ENCODE data around the gene TSPAN18. TPM values are rescaled to one million over a fixed set of nuclear protein-coding genes. Genes with fewer than 3 reads are reported as not detected.

The TSPAN18 gene
- polyA plus RNA-seq, 1 donor from 2014 or later: 2.1 TPM

- H3K27ac Mint-ChIP-seq: no peak overlapping the region
- no peaks in the 10 kb centered on the region for H3K27me3 Mint-ChIP-seq
- no peaks in the 10 kb centered on the region for H3K4me1 Mint-ChIP-seq
- H3K4me3 Mint-ChIP-seq: no peak overlapping the region
- H3K36me3 Mint-ChIP-seq: no peaks in the 10 kb centered on the region
- H3K9me3 Mint-ChIP-seq: no peaks in the 10 kb centered on the region
Observed at GRCh38 chr11:44795803-44796535, 69.2 kb downstream of the TSPAN18 start.

- no peak overlapping the region for H3K27ac Mint-ChIP-seq
- no peak overlapping the region for H3K4me3 Mint-ChIP-seq
- H3K9me3 Mint-ChIP-seq: no peaks in the 10 kb centered on the region
- H3K36me3 Mint-ChIP-seq: no peaks in the 10 kb centered on the region
- peaks cover 5% of the 10 kb centered on the region for H3K27me3 Mint-ChIP-seq
- no peaks in the 10 kb centered on the region for H3K4me1 Mint-ChIP-seq
Observed at GRCh38 chr11:44797051-44797450, 70.3 kb downstream of the TSPAN18 start.

GRCh38 chr11:44797886-44798606 lies 71.3 kb downstream of the TSPAN18 start:
- Mint-ChIP-seq H3K4me1 (no peaks in the 10 kb centered on the region), H3K9me3 (no peaks in the 10 kb centered on the region), H3K27me3 (peaks cover 5% of the 10 kb centered on the region), H3K4me3 (no peak overlapping the region), H3K36me3 (no peaks in the 10 kb centered on the region), H3K27ac (no peak overlapping the region)

GRCh38 chr11:44798607-44798972 lies 71.8 kb downstream of the TSPAN18 start:
- Mint-ChIP-seq H3K36me3 (no peaks in the 10 kb centered on the region), H3K27me3 (peaks cover 6% of the 10 kb centered on the region), H3K27ac (no peak overlapping the region), H3K9me3 (no peaks in the 10 kb centered on the region), H3K4me3 (no peak overlapping the region), H3K4me1 (no peaks in the 10 kb centered on the region)

GRCh38 chr11:44799012-44799411 lies 72.2 kb downstream of the TSPAN18 start:
- H3K4me1 Mint-ChIP-seq: no peaks in the 10 kb centered on the region
- H3K27ac Mint-ChIP-seq: no peak overlapping the region
- H3K9me3 Mint-ChIP-seq: no peaks in the 10 kb centered on the region
- peaks cover 6% of the 10 kb centered on the region for H3K27me3 Mint-ChIP-seq
- H3K4me3 Mint-ChIP-seq: no peak overlapping the region
- no peaks in the 10 kb centered on the region for H3K36me3 Mint-ChIP-seq

- Mint-ChIP-seq H3K27me3 (peaks cover 6% of the 10 kb centered on the region), H3K36me3 (no peaks in the 10 kb centered on the region), H3K4me3 (no peak overlapping the region), H3K9me3 (no peaks in the 10 kb centered on the region), H3K4me1 (no peaks in the 10 kb centered on the region), H3K27ac (no peak overlapping the region)
Observed at GRCh38 chr11:44802347-44802746, 75.6 kb downstream of the TSPAN18 start.

- no peaks in the 10 kb centered on the region for H3K36me3 Mint-ChIP-seq
- no peaks in the 10 kb centered on the region for H3K4me1 Mint-ChIP-seq
- no peak overlapping the region for H3K4me3 Mint-ChIP-seq
- no peaks in the 10 kb centered on the region for H3K9me3 Mint-ChIP-seq
- H3K27me3 Mint-ChIP-seq: peaks cover 6% of the 10 kb centered on the region
- peak overlapping the region in 1 of 3 donors; percentile 36 for H3K27ac Mint-ChIP-seq
Observed at GRCh38 chr11:44803009-44803408, 76.2 kb downstream of the TSPAN18 start.

- H3K4me1 Mint-ChIP-seq: no peaks in the 10 kb centered on the region
- no peak overlapping the region for H3K4me3 Mint-ChIP-seq
- no peak overlapping the region for H3K27ac Mint-ChIP-seq
- no peaks in the 10 kb centered on the region for H3K9me3 Mint-ChIP-seq
- no peaks in the 10 kb centered on the region for H3K36me3 Mint-ChIP-seq
- peaks cover 6% of the 10 kb centered on the region for H3K27me3 Mint-ChIP-seq
Observed at GRCh38 chr11:44804449-44805437, 78.0 kb downstream of the TSPAN18 start.

- Mint-ChIP-seq H3K27ac (no peak overlapping the region), H3K9me3 (no peaks in the 10 kb centered on the region), H3K4me1 (no peaks in the 10 kb centered on the region), H3K27me3 (peaks cover 6% of the 10 kb centered on the region), H3K36me3 (no peaks in the 10 kb centered on the region), H3K4me3 (no peak overlapping the region)
Observed at GRCh38 chr11:44805596-44805995, 78.8 kb downstream of the TSPAN18 start.

GRCh38 chr11:44808053-44808753 lies 81.4 kb downstream of the TSPAN18 start:
- Mint-ChIP-seq H3K4me1 (no peaks in the 10 kb centered on the region), H3K9me3 (no peaks in the 10 kb centered on the region), H3K36me3 (no peaks in the 10 kb centered on the region), H3K4me3 (no peak overlapping the region), H3K27ac (no peak overlapping the region), H3K27me3 (no peaks in the 10 kb centered on the region)

GRCh38 chr11:44809283-44809682 lies 82.5 kb downstream of the TSPAN18 start:
- H3K36me3 Mint-ChIP-seq: no peaks in the 10 kb centered on the region
- no peaks in the 10 kb centered on the region for H3K9me3 Mint-ChIP-seq
- no peak overlapping the region for H3K4me3 Mint-ChIP-seq
- no peak overlapping the region for H3K27ac Mint-ChIP-seq
- no peaks in the 10 kb centered on the region for H3K4me1 Mint-ChIP-seq
- H3K27me3 Mint-ChIP-seq: no peaks in the 10 kb centered on the region

- peaks cover 2% of the 10 kb centered on the region for H3K36me3 Mint-ChIP-seq
- no peak overlapping the region for H3K27ac Mint-ChIP-seq
- H3K4me3 Mint-ChIP-seq: no peak overlapping the region
- H3K9me3 Mint-ChIP-seq: peaks cover 0 to 3% (median 0%) of the 10 kb centered on the region in 3 donors
- H3K27me3 Mint-ChIP-seq: no peaks in the 10 kb centered on the region
- no peaks in the 10 kb centered on the region for H3K4me1 Mint-ChIP-seq
Observed at GRCh38 chr11:44811841-44812448, 85.2 kb downstream of the TSPAN18 start.

- Mint-ChIP-seq H3K36me3 (peaks cover 2% of the 10 kb centered on the region), H3K27ac (no peak overlapping the region), H3K27me3 (no peaks in the 10 kb centered on the region), H3K4me1 (no peaks in the 10 kb centered on the region), H3K9me3 (peaks cover 0 to 3% (median 0%) of the 10 kb centered on the region in 3 donors), H3K4me3 (no peak overlapping the region)
Observed at GRCh38 chr11:44812971-44813370, 86.2 kb downstream of the TSPAN18 start.

GRCh38 chr11:44813401-44813800 lies 86.6 kb downstream of the TSPAN18 start:
- H3K27ac Mint-ChIP-seq: no peak overlapping the region
- H3K27me3 Mint-ChIP-seq: no peaks in the 10 kb centered on the region
- H3K4me1 Mint-ChIP-seq: no peaks in the 10 kb centered on the region
- H3K36me3 Mint-ChIP-seq: peaks cover 2% of the 10 kb centered on the region
- no peak overlapping the region for H3K4me3 Mint-ChIP-seq
- H3K9me3 Mint-ChIP-seq: peaks cover 0 to 3% (median 0%) of the 10 kb centered on the region in 3 donors
